NAMALWA (cell line): ENCODE results near the gene CPEB3.

ENCODE experiments used
- DNase-seq: peaks from one replicate; pipeline ENCODE4 v3.0.0-alpha.2; 2015; ENCODE audit warnings: low spot score

CPEB3 gene

DNA sequence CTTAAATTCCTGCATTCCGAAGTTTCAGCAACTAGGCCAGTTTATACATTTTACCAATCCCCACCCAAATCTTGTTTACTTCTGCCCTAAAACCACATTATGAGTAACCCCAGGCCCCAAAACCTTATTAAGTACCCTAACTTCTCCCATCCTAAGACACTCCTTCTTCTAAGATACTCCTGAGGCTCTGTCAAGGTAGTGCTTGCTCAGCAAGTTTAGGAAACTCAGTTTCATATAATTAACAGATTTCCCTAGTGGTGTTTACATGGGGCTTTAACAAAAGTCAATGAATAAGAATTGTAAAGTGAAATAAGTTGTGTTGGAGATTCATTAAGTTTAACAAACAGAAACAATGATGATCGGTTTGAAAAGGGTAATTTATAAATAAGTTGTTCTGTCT, 77.8 kb downstream of the CPEB3 start:
- DNase-seq: no peak

DNA sequence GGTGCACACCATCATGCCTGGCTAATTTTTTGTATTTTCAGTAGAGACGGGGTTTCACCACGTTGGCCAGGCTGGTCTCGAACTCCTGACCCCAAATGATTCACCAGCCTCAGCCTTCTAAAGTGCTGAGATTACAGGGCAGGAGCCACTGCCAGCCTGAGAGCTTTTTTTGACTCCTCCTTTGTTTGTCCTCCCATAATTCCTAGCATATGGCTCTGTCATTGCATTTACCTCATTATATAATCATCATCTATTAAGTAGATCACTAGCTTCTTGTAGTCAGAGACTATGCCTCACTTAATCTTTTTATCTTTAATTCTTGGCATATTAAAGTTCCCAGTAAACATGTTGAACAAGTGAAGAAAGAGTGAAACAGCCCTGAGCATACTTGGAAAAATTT, 82.1 kb downstream of the CPEB3 start:
- DNase-seq: no peak

DNA sequence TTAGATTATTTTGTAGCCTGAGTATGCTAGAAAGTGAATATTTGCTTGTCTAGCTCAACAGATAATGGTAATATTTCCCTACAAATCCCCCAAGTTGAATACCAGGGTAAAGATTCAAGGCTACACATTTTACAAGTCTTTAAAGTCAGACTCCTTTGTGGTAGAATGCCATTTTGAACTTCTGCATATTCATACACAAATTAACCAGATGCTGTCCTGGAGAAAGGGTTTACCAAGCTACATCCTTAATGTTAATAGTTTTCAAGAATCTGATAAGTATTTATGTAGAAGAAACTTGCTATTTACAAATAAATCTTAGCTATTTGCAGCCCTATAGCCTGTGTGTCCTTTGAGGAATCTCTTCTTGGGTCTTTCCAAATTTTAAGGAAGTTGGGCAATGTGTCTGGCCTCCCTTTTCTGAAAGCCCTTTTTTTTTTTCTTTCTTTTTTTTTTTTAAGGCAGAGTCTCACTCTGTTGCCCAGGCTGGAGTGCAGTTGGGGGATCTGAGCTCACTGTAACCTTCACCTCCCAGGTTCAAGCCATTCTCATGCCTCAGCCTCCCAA, 82.6 kb downstream of the CPEB3 start:
- DNase-seq: no peak

DNA sequence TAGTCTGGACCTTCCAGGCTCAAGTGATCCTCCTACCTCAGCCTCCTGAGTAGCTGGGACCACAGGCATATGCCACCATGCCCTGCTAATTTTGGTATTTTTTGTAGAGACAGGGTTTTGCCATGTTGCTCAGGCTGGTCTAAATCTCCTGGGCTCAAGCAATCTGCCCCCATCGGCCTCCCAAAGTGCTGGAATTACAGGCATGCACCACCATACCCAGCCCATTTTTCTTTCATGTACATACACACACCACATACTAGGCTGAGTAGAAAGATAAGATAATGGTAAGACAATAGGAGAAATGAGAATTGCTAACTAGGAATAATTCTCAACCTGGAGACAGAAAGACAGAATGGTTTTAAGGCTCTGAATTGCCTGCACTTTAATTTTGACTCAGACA, 83.8 kb downstream of the CPEB3 start:
- DNase-seq: no peak

DNA sequence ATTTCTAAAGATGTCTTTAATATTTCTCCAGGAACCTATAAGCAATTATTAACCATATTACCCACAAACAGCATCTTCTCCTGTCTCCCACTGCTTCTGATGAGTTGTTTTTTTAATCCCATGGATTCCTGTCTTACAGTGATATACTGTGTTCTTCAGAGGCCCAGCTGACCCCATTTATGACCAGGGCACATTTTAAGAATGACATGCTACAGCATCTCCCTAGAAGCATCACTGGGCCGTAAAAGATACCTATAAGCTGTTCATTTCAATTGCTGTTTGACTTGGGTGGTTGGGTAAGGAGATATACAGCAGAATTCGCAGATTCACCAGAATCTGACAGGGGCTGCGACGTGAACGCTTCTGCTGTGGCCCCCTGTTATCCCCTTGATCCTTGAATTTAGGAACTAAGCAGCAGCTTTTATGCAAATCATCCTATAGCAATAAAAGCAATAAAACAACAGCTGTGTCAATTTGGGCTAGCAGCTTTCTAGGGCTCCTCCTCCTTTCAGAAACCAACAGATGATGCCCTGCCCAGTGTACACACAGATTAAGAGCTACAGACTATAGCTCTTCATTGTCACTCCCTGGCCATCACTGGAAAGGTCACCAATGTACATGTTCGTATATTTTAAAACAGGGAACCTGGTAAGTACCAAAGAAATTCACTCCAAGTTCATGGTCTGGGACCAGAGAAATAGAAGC, 86.8 kb downstream of the CPEB3 start:
- DNase-seq: peak; percentile 14

DNA sequence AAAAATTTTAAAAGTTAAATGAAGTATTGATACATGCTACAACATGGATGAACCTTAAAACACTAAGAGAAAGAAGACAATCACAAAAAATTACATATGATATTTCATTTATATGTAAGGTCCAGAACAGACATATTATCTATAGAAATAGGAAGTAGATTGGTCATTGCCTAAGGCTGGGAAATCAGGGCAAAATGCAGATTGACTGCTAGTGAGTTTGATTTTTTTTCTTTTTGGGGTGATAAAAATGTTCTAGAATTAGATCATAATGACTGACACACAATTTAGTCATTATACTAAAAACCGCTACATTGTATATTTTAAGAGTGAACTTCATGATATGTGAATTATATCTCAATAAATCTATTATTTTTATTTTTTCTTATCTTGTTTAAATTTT, 88.3 kb downstream of the CPEB3 start:
- DNase-seq: no peak

DNA sequence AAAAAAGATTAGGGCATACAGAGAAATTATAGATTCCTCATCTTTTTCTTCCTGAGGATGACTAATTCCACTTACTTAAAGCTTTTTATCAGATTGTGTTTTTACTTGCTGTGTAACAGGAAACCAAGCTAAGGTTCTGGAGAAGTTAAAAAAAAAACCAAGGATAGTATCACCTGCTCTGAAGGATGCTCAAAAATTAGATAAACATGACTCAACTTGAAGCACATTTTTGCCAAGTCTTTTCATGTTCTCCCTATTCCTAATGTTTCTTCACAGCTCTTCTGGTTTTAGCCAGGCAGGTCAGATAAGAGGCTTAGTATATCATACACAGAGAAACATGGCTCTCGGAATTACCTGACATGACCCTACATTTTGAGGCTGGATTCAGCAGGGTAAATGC, 90.3 kb downstream of the CPEB3 start:
- no peak for DNase-seq

DNA sequence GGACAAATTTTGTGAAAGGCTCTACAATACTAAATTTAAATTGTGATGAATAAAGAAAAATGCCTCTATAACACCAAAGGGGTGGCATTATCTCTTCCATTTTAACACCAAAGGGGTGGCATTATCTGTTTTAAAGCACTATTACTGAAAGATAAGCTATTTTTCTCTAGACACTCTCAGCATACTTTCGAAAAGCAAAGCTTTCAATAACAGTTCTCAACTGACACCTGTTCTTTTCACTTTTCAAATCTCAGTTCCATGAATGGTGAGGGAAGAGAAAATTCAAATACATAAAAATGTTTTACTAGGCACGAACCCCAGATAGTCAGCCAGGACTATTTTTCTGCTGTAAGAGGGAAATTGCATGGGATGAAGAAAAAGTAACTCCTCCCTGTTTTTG, 103.8 kb downstream of the CPEB3 start:
- DNase-seq: no peak

DNA sequence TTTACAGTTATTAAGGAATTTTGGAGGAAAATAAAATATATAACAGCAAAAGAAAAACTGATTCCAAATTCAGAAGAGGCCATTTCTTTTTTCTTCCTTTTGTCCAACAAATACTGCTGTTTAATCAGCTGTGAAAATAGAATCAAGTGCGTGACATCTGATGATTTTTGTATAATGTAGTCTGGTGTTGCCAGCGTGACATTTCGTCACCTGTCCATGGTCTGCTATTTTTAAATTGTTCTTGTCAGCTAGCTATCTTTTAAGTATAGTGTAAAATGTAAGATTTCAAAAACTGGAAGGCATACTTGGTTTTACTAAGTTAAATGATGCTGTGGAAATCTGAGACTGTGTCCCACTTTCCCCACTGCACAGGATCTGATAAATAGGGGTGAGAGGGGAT, 105.9 kb downstream of the CPEB3 start:
- no peak for DNase-seq

DNA sequence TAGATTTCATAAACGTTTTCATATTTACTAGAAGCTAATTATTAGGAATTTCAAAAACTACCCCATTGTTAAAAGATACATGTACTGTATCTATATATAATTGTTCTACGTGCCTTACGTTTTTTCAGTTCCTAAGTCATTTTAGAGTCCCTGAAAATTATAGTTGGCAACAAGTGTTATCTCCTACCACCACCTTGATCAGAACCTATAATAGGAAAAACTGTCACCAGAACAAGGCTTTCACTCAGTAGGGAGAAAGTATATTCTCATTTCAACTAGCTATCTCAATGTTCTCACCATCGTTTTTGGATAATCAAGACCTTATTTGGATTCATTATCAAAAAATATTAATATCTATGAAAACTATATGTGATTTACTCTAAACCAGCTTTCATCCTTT, 107.7 kb downstream of the CPEB3 start:
- no peak for DNase-seq

DNA sequence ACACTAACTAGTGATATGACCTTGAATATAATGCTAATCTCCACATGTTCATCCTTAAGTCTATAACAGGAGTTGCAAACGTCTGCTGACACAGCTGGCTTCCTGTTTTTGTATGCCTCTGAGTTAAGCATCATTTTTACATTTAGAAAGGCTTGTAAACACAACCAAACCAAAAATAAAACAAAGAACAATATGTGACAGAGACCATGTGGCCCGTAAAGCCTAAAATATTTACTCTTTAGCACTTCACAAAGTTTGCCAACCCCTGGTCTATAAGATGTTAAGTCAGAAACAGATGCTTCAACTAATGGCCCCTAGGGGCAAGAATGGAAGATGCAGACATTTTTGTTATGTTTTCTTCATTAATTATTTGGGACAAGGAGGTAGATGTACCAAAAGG, 109.3 kb downstream of the CPEB3 start:
- peak; percentile 72 for DNase-seq

DNA sequence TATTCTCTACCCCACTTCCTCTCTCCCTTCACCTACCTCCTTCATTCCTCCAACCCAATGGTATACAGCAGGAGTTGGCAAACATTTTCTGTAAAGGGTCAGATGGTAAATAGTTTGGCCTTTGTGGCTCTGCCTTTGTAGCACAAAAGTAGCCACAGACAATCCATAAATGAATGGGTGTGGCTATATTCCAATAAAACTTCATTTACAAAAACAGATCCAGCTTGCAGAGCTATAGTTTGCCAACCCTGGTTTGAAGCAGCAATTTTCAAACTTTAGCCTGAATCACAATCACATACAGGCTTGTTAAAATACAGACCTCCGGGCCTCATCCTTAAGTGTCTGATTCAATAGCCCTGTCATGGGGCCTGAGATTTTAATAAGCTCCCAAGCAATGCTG, 110.5 kb downstream of the CPEB3 start:
- no peak for DNase-seq

DNA sequence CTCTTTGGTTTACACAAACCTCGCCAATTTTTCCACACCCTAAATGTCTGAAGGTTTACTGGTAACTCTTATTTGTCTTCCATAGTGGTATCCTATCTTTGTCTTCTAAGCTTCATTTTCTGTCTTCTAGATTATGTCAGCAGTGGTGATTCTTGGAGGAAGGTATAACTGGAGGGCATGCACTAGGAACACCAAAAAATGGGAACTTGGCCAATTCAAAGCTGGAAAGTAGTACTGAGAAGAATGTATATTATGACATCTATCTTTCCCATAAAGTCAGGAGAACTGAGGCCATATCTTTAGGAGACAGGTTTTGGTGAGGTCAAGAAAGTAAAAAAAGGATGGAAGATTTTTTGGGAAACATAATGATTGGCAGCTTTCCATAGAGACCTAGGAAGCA, 113.3 kb downstream of the CPEB3 start:
- DNase-seq: no peak

DNA sequence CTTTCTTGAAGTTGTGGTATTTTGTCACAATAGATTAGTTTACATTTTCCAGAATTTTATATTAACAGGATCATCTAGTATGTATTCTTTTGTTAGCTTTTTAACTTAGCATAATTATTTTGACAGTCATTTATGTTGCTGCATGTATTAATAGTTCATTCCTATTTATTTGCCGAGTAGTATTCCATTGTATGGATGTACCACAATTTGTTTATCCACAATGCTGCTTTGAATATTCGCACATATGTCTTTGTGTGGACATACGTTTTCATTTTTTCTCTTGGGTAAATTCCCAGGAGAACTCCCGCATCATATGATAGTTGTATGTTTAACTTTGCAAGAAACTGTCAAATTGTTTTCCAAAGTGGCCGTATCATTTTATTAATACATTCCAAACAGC, 115.7 kb downstream of the CPEB3 start:
- no peak for DNase-seq

DNA sequence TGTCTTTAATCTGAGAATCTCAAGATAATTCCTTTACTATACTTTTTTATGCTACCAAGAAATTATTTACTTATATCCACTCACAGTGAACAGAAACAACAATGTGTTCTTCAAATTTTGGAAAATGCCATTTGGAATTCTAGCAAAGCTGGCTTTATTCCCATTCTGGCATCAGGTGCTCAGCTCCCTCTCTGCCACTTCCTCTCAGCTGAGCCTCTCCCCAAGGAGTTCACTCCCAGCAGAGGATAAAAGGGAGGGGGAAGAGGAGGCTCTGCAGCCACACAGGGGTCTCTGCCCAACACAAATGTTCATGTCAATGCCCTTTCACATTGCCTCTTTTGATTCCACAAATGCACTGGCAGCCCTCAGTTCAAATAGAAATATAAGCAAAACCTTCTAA, 116.9 kb downstream of the CPEB3 start:
- DNase-seq: no peak

DNA sequence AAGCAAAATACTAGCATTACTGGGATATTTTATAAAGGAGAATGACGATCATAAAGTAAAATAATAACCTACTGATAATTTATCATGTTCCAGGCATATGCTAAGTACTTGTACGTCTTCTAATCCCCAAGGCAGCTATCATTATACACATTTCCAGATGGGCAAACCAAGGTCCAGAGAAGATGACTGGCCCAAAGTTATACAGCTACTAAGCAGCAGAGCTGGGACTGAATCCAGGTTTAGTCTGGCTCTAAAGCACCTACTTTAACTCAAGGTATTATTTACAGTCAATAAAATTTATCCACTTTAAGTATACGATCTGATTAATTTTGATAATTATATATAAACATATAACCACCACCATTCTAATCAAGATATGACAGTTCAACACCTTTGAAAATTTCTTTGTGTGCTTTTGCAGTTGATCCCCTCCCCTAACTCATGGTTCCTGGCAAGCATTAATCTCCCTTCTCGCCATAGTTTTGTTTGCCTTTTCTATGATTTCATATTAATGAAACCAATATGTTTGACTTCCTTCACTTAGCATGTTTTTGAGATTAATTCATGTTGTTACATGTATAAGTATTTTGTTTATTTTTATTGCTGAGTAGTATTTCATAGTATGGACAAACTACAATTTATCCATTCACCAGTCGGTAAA, 126.7 kb downstream of the CPEB3 start:
- no peak for DNase-seq

DNA sequence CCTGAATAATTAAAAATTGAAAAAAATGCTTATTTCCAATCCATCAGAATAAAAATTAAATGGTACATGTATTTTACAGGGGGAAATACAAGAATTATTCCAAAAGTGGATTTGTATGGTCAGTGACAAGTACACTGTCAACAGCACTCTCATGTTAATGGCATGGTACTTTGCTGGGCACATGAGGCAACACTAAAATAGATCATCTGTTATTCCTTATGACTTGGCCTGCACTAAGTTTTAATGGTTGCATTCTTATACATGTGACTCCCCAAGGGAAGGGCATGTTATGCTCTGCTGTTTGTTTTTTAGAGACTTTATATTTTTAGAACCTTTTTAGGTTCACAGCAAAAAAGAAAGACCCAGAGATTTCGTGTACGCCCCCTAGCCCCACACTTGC, 128.3 kb downstream of the CPEB3 start:
- no peak for DNase-seq

DNA sequence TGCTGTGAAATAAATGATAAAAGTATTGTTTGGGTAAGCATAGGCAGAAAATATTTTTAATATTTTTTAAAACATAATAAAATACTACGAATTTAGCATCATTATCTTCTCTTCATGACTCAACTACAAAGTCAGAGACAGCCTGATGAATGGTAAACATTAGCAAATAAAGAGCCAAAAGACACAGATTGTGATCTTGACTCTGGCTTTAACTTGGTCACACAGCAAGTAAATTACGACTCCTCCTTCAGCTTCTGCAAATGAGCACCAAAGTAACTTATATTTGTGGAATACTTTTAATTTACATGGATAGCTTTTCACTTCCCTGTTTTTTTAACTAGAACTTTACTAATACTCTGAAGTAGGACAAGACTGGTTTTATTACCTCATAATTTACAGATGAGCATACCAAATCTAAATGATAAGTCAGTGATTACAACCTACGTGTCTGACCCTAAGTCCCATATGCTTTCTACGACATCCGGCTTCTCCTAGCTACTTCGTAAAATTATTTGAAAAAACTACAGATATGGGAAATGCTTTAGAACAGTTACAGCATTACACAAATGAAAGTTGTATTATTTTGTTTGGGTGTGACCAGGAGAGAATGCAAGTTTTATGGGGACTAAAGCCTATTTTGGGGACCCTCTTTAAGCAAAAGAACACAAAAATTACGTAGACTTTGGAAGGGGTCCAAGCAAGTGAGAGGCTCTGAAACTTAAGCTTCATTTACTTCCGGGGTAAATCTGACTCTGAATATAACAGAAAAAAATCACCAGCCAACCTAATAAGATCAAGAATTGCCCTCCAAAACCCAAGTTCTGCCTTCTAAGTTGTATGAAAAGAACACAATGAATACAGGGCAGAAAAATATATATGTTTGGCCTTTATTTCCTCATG, 133.8 kb downstream of the CPEB3 start:
- no peak for DNase-seq

DNA sequence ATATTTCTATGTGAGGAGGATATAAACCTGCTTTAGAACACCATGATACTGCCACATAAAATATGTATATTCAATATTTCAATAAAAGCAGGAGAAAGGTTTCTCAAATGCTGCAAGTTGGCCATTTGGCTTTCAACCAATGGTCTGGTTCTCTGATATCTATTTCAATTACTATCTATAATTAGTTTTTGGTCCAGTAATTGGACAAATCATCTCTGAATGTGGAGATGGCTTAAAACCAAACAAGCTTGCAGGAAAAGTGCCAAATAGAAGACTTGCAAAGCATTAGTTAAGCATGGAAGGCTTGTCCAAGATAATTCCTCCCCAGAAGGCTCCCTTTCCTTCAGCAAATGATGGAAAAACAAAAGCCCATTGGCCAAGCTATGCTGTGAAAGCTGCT, 140.1 kb downstream of the CPEB3 start:
- DNase-seq: no peak

DNA sequence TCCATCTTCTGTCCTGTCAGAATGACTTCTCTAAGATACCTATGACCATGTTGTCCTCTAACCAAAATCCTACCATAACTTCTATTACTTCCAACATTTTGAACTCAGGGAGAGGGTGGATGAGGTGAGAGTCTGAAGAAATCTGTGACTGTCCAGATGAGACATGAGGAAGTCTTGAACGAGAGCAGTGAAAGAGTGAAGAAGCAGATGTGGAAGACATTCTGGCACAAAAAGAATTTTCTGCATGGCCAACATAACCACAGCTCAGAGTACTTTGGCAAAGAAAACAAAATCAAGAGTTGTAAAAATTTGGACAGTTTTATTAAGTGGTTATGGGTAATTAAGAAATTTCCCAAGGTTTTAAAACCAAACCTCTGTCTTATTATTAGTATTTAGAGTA, 141.6 kb downstream of the CPEB3 start:
- DNase-seq: no peak

DNA sequence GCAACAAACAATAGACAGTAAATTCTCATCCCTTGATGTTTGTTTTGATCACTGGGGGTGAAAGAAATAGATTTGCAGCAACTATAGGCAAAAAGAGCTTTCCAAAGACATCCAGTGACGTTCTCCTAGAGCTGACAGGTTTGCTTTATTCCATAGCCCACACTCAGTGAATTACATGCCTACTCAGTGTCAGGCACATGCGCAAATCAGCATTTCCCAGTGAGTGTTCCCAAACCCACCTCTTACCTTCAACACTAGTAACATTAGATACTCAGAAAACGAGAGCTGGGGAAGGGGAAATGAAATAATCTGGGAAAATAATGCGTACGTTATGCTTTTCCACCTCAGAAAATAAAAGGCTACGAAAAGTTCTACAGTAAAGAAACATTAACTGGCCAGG, 144.1 kb downstream of the CPEB3 start:
- DNase-seq: no peak

DNA sequence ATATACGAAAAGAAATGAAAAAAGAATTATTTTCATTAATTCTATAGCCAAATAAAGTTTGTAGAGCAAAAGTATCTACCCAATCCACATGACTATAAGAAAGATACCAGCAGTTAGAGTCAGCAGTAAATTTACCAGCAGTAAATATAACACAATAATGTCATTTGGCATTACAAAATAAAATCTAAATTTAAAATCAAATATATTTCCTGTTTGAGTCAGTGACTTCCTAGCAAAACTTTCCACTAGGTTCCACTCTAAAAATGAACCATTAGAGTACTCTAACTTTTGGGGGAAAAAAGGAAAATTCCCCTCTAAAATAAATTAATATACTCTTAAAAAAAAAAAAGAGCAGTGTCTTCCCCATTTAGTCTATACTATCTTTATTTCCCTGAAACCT, 144.8 kb downstream of the CPEB3 start:
- no peak for DNase-seq

DNA sequence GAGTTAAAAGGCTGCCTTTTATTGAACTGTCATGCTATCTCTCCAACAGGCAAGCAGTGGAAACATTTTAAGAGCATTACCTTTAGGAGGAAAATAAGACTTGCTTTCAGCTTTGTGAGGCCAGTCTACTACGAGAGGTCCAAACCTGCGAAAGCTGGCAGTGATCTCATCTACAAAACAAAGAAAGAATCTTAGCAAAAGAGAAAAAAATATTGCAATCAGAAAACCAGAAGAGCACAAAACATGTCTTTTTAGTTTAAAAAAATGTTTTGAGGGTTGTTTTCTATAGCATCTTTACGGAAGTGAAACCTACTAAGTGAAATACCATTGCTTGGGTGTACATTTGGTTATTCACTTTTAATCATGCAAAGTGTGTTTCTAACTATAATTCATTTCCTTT, 147.9 kb downstream of the CPEB3 start:
- DNase-seq: peak; percentile 71
